MCF 10A (cell line): Measurements from ENCODE around the gene PROK2. TPM values are rescaled to one million over a fixed set of nuclear protein-coding genes. Genes with fewer than 3 reads are reported as not detected.

Source experiments
- BruUV-seq: library from RNA; stranded (reverse); fragments of 400-500 nt; replicated peaks from 2 replicates; lab custom pipeline; 2021; lab: Mats Ljungman, UMichigan
- CTCF ChIA-PET: fragments of 300-600 bp; sonication (Branson Sonifier 250); formaldehyde crosslinking; extraction: SDS; loops from one replicate; lab custom pipeline; 2021; ENCODE audit warnings: antibody characterized with exemption, inconsistent platforms; lab: Yijun Ruan, JAX
- POLR2A ChIA-PET: fragments of 300-600, 350-650 bp; sonication (Branson Sonifier 250); formaldehyde crosslinking; extraction: SDS; loops from one replicate; lab custom pipeline; 2020; ENCODE audit warnings: antibody characterized with exemption, inconsistent platforms; lab: Yijun Ruan, JAX
- DNase-seq: peaks from one replicate; pipeline ENCODE4 v3.0.0-alpha.2; 2018; ENCODE audit not compliant: unreplicated experiment
- H3K27ac Mint-ChIP-seq: one replicate; pipeline ENCODE4 v1.8.0; 2022; ENCODE audit warnings: mild to moderate bottlenecking, low read depth, mixed read lengths; ENCODE audit not compliant: unreplicated experiment
- H3K27me3 Mint-ChIP-seq: one replicate; pipeline ENCODE4 v1.8.0; 2022; ENCODE audit warnings: mixed read lengths; ENCODE audit not compliant: insufficient read depth, unreplicated experiment
- H3K36me3 Mint-ChIP-seq: one replicate; pipeline ENCODE4 v1.8.0; 2022; ENCODE audit warnings: mild to moderate bottlenecking, moderate library complexity, mixed read lengths; ENCODE audit not compliant: insufficient read depth, unreplicated experiment
- H3K4me1 Mint-ChIP-seq: one replicate; pipeline ENCODE4 v1.8.0; 2022; ENCODE audit warnings: mixed read lengths; ENCODE audit not compliant: insufficient read depth, unreplicated experiment
- H3K4me3 Mint-ChIP-seq: one replicate; pipeline ENCODE4 v1.8.0; 2022; ENCODE audit warnings: mild to moderate bottlenecking, moderate library complexity, mixed read lengths; ENCODE audit not compliant: unreplicated experiment
- H3K9me3 Mint-ChIP-seq: one replicate; pipeline ENCODE4 v1.8.0; 2022; ENCODE audit warnings: mixed read lengths; ENCODE audit not compliant: unreplicated experiment
- CTCF ChIP-seq: fragments of 200-600 bp; IDR thresholded peaks from one replicate; pipeline ENCODE4 v1.8.0; 2022; ENCODE audit warnings: antibody characterized with exemption, mild to moderate bottlenecking; ENCODE audit not compliant: unreplicated experiment
- intact Hi-C: fragments of 100-400 bp; cut with micrococcal nuclease; formaldehyde crosslinking; loops from 2 replicates; pipeline ENCODE4 v1.14.1; 2022
- total RNA-seq: library from RNA; stranded (reverse); gene quantifications from 2 replicates; pipeline ENCODE4 v1.2.3, GENCODE V29; 2022

The PROK2 gene
- total RNA-seq, 1 experiment from 2014 or later: not detected

GRCh38 chr3:71734881-71735280, 50.1 kb downstream of the PROK2 start:
- ChIA-PET CTCF (no interaction called here), POLR2A (no interaction called here)
- Mint-ChIP-seq H3K9me3 (no peaks in the 10 kb centered on the region), H3K27ac (no peak overlapping the region), H3K27me3 (peaks cover 39% of the 10 kb centered on the region), H3K36me3 (no peaks in the 10 kb centered on the region), H3K4me3 (no peak overlapping the region), H3K4me1 (no peaks in the 10 kb centered on the region)
- BruUV-seq: no TSS peak
- intact Hi-C loops: no loop called here
- DNase-seq: no peak
- no peak for TF ChIP-seq CTCF

- intact Hi-C loops: no loop called here
- ChIA-PET CTCF (interaction anchor here (0.6 to 1.5 kb wide), 3 partner anchors 126 to 1105 kb away, joined by 3 to 7 read pairs (median 4); no protein-coding TSS in a partner anchor), POLR2A (interaction anchor here (0.6 kb wide), 1 partner anchor 948 kb away, joined by 3 read pairs; no protein-coding TSS in a partner anchor)
- H3K27me3 Mint-ChIP-seq: peaks cover 27% of the 10 kb centered on the region
- no TSS peak for BruUV-seq
- TF ChIP-seq CTCF: no peak
- H3K4me1 Mint-ChIP-seq: no peaks in the 10 kb centered on the region
- H3K9me3 Mint-ChIP-seq: no peaks in the 10 kb centered on the region
- no peaks in the 10 kb centered on the region for H3K36me3 Mint-ChIP-seq
- no peak overlapping the region for H3K27ac Mint-ChIP-seq
- no peak for DNase-seq
- H3K4me3 Mint-ChIP-seq: no peak overlapping the region
Measured at GRCh38 chr3:71733319-71733718, 51.6 kb downstream of the PROK2 start.

- H3K9me3 Mint-ChIP-seq: no peaks in the 10 kb centered on the region
- no peaks in the 10 kb centered on the region for H3K4me1 Mint-ChIP-seq
- H3K36me3 Mint-ChIP-seq: no peaks in the 10 kb centered on the region
- H3K27me3 Mint-ChIP-seq: peaks cover 20% of the 10 kb centered on the region
- ChIA-PET CTCF (interaction anchor here (0.6 to 5.7 kb wide), 7 partner anchors 21 to 1089 kb away, joined by 3 to 71 read pairs (median 3); no protein-coding TSS in a partner anchor), POLR2A (interaction anchor here (0.6 kb wide), 1 partner anchor 948 kb away, joined by 3 read pairs; no protein-coding TSS in a partner anchor)
- no peak overlapping the region for H3K4me3 Mint-ChIP-seq
- no peak for DNase-seq
- H3K27ac Mint-ChIP-seq: no peak overlapping the region
- intact Hi-C loops: no loop called here
- BruUV-seq: no TSS peak
- TF ChIP-seq CTCF: no peak
Measured at GRCh38 chr3:71732637-71733036, 52.3 kb downstream of the PROK2 start.

- no peaks in the 10 kb centered on the region for H3K27me3 Mint-ChIP-seq
- no TSS peak for BruUV-seq
- no peaks in the 10 kb centered on the region for H3K36me3 Mint-ChIP-seq
- no peak for TF ChIP-seq CTCF
- CTCF ChIA-PET: interaction anchor here (0.5 to 5.7 kb wide), 48 partner anchors 9 to 1760 kb away, joined by 3 to 71 read pairs (median 4); no protein-coding TSS in a partner anchor
- peak overlapping the region; percentile 53 for H3K27ac Mint-ChIP-seq
- H3K9me3 Mint-ChIP-seq: no peaks in the 10 kb centered on the region
- POLR2A ChIA-PET: interaction anchor here (0.6 to 0.7 kb wide), 2 partner anchors 12 to 361 kb away, joined by 3 read pairs; no protein-coding TSS in a partner anchor
- H3K4me1 Mint-ChIP-seq: no peaks in the 10 kb centered on the region
- DNase-seq: no peak
- intact Hi-C loops: loop anchor here (5.0 kb wide), 1 partner anchor 1359 kb away; no protein-coding TSS in a partner anchor
- H3K4me3 Mint-ChIP-seq: no peak overlapping the region
Measured at GRCh38 chr3:71728632-71729342, 56.2 kb downstream of the PROK2 start.
